Cerebellar nuclear complex (tissue), 1 donor: Measurements from ENCODE around the gene MAP3K10.
A peak's percentile ranks its signal among the peaks of the same experiment; 100 is the strongest.

ENCODE experiments used
- DNase-seq, 2 experiments: peaks; one replicate each; lab custom pipeline; 2025; lab: John Stamatoyannopoulos, UW

The MAP3K10 gene

GRCh38 chr19:40233811-40234389, 42.7 kb downstream of the MAP3K10 start:
- DNase-seq: no peak

GRCh38 chr19:40234429-40235237, 43.4 kb downstream of the MAP3K10 start:
- no peak for DNase-seq

GRCh38 chr19:40235238-40236025, 44.2 kb downstream of the MAP3K10 start:
- DNase-seq: no peak

GRCh38 chr19:40236026-40236355, 44.8 kb downstream of the MAP3K10 start:
- DNase-seq: no peak

- DNase-seq: no peak
Measured at GRCh38 chr19:40236366-40236765, 45.1 kb downstream of the MAP3K10 start.

GRCh38 chr19:40237791-40238190, 46.6 kb downstream of the MAP3K10 start:
- DNase-seq: no peak

- no peak for DNase-seq
Measured at GRCh38 chr19:40238775-40239174, 47.5 kb downstream of the MAP3K10 start.

GRCh38 chr19:40239415-40240226, 48.4 kb downstream of the MAP3K10 start:
- DNase-seq: no peak

GRCh38 chr19:40240332-40240731, 49.1 kb downstream of the MAP3K10 start:
- no peak for DNase-seq

- DNase-seq: no peak
Measured at GRCh38 chr19:40241125-40241808, 50.0 kb downstream of the MAP3K10 start.

- DNase-seq: peak in 1 of 2 experiments; percentile 20
Measured at GRCh38 chr19:40241809-40242384, 50.7 kb downstream of the MAP3K10 start.

GRCh38 chr19:40242480-40242879, 51.3 kb downstream of the MAP3K10 start:
- no peak for DNase-seq

- no peak for DNase-seq
Measured at GRCh38 chr19:40243181-40243580, 52.0 kb downstream of the MAP3K10 start.

GRCh38 chr19:40244579-40245317, 53.5 kb downstream of the MAP3K10 start:
- no peak for DNase-seq

- DNase-seq: no peak
Measured at GRCh38 chr19:40245506-40246128, 54.4 kb downstream of the MAP3K10 start.

- no peak for DNase-seq
Measured at GRCh38 chr19:40246292-40247073, 55.3 kb downstream of the MAP3K10 start.

GRCh38 chr19:40247178-40247577, 56.0 kb downstream of the MAP3K10 start:
- DNase-seq: no peak

- DNase-seq: no peak
Measured at GRCh38 chr19:40247735-40248262, 56.6 kb downstream of the MAP3K10 start.

- no peak for DNase-seq
Measured at GRCh38 chr19:40249201-40249600, 58.0 kb downstream of the MAP3K10 start.
